PFSK-1 (cell line): Measurements from ENCODE around the gene POLA1.

ENCODE experiments used
- POLR2AphosphoS5 ChIP-seq: IDR thresholded peaks from 2 replicates; pipeline ENCODE4 v1.6.1; 2012; ENCODE audit warnings: low read depth, mild to moderate bottlenecking, control low read depth, low read length, moderate library complexity
- REST ChIP-seq, 2 experiments: IDR thresholded peaks; 2 replicates each; pipeline versions ENCODE4 v1.6.1 to v1.8.0; 2011 to 2012; ENCODE audit warnings: low read depth in 2 of 2, low read length in 2 of 2, control low read depth in 1 of 2, inconsistent platforms in 1 of 2, mild to moderate bottlenecking in 1 of 2, moderate library complexity in 1 of 2; ENCODE audit not compliant: insufficient read depth in 1 of 2

- TF ChIP-seq REST (IDR thresholded peaks at IDR 0.05; ENCODE audit: insufficient read depth in 1 of 2, low read depth in 2 of 2, low read length in 2 of 2), result no peak
- TF ChIP-seq POLR2AphosphoS5, result no peak
These were observed 105.8 kb downstream of the POLA1 start for GRCh38 chrX:24799565-24799964.
